ENCODE measurements around the gene SDF2. TPM values are rescaled to one million over a fixed set of nuclear protein-coding genes. Genes with fewer than 3 reads are reported as not detected.

The SDF2 gene
- total RNA-seq: 34.0 TPM
- long read RNA-seq, transcript SDF2-201 (3 exons, 1,568 nt): major isoform, 29 of 39 reads
- long read RNA-seq, partial matches to known transcripts: 0 of 39 reads
- long read RNA-seq, other reads (novel, unspliced or antisense): 2 of 39 reads

GRCh38 chr17:28661635-28662526, at the start of gene SDF2, which contains the start of gene SUPT6H:
TSS of gene SDF2 (minus strand) at chr17:28661906. CDS start at chr17:28661876, 30 bp downstream.
TSS of gene SUPT6H (plus strand) at chr17:28662205. CDS start at chr17:28673402, 11,197 bp downstream.
- TF ChIP-seq CTCF (IDR thresholded peaks at IDR 0.05; ENCODE audit: borderline replicate concordance): no peak
- no peaks in the 10 kb centered on the region for H3K27me3 ChIP-seq (ENCODE audit: low read depth)
- peaks cover 27% of the 10 kb centered on the region for H3K36me3 ChIP-seq
- peaks cover 66% of the 10 kb centered on the region for H3K4me1 ChIP-seq
- intact Hi-C loops (cut with micrococcal nuclease): no loop called here
- peak within 1 kb of the TSS; percentile 96 for H3K27ac ChIP-seq (replicated peaks)
- H3K9me3 ChIP-seq (replicated peaks): no peaks in the 10 kb centered on the region
- DNase-seq: peak; percentile 91
- H3K4me3 ChIP-seq: peak within 1 kb of the TSS; percentile 81

- Histone ChIP-seq H3K4me3 (peak overlapping the region; percentile 79), H3K27ac (replicated peaks) (peak overlapping the region; percentile 95), H3K4me1 (peaks cover 29% of the 10 kb centered on the region), H3K9me3 (replicated peaks) (no peaks in the 10 kb centered on the region), H3K36me3 (peaks cover 18% of the 10 kb centered on the region), H3K27me3 (ENCODE audit: low read depth) (no peaks in the 10 kb centered on the region)
- no peak for TF ChIP-seq CTCF (IDR thresholded peaks at IDR 0.05; ENCODE audit: borderline replicate concordance)
- DNase-seq: peak; percentile 90
- intact Hi-C loops (cut with micrococcal nuclease): no loop called here
Observed at GRCh38 chr17:28710861-28711722, 49.4 kb upstream of the SDF2 start.

- no peak for DNase-seq
- no peaks in the 10 kb centered on the region for H3K9me3 ChIP-seq (replicated peaks)
- H3K27me3 ChIP-seq (ENCODE audit: low read depth): no peaks in the 10 kb centered on the region
- H3K4me1 ChIP-seq: peaks cover 20% of the 10 kb centered on the region
- TF ChIP-seq CTCF (IDR thresholded peaks at IDR 0.05; ENCODE audit: borderline replicate concordance): no peak
- H3K4me3 ChIP-seq: no peak overlapping the region
- no peak overlapping the region for H3K27ac ChIP-seq (replicated peaks)
- peaks cover 12% of the 10 kb centered on the region for H3K36me3 ChIP-seq
- intact Hi-C loops (cut with micrococcal nuclease): no loop called here
Observed at GRCh38 chr17:28707339-28707720, 45.6 kb upstream of the SDF2 start.

- Histone ChIP-seq H3K27me3 (ENCODE audit: low read depth) (no peaks in the 10 kb centered on the region), H3K4me1 (peaks cover 14% of the 10 kb centered on the region), H3K36me3 (peaks cover 18% of the 10 kb centered on the region), H3K4me3 (no peak overlapping the region), H3K9me3 (replicated peaks) (no peaks in the 10 kb centered on the region), H3K27ac (replicated peaks) (no peak overlapping the region)
- TF ChIP-seq CTCF (IDR thresholded peaks at IDR 0.05; ENCODE audit: borderline replicate concordance): no peak
- no peak for DNase-seq
- intact Hi-C loops (cut with micrococcal nuclease): no loop called here
Observed at GRCh38 chr17:28706471-28707338, 45.0 kb upstream of the SDF2 start.
